Mesendoderm (in vitro differentiated cells): ENCODE data around the gene EXOG.

Experiments
- DNase-seq: peaks from one replicate; pipeline ENCODE4 v3.0.0; 2013
- H2AK5ac ChIP-seq: 2 replicates; pipeline ENCODE4 v1.6.1; 2013; ENCODE audit warnings: low read length, inconsistent platforms
- H2BK120ac ChIP-seq: 2 replicates; pipeline ENCODE4 v1.6.1; 2013; ENCODE audit warnings: low read depth, mild to moderate bottlenecking, low read length, moderate library complexity, mixed read lengths
- H2BK15ac ChIP-seq: replicated peaks from 2 replicates; pipeline ENCODE4 v1.6.1; 2013; ENCODE audit warnings: low read depth, mild to moderate bottlenecking, moderate library complexity
- H2BK5ac ChIP-seq: 2 replicates; pipeline ENCODE4 v1.6.1; 2013; ENCODE audit warnings: low read length, inconsistent platforms
- H3K18ac ChIP-seq: 2 replicates; pipeline ENCODE4 v1.6.1; 2013; ENCODE audit warnings: mild to moderate bottlenecking, low read length, mixed read lengths
- H3K23ac ChIP-seq: one replicate; pipeline ENCODE4 v1.6.1; 2013; ENCODE audit warnings: low read length
- H3K27ac ChIP-seq: 2 replicates; pipeline ENCODE4 v1.5.1; 2013; ENCODE audit warnings: low read depth, mild to moderate bottlenecking, inconsistent platforms, low read length, moderate library complexity
- H3K27me3 ChIP-seq: 2 replicates; pipeline ENCODE4 v1.6.1; 2013; ENCODE audit warnings: low read length, control low read depth, mild to moderate bottlenecking, inconsistent platforms; ENCODE audit not compliant: insufficient read depth, poor library complexity
- H3K36me3 ChIP-seq: 2 replicates; pipeline ENCODE4 v1.6.1; 2013; ENCODE audit warnings: low read length, inconsistent platforms; ENCODE audit not compliant: control insufficient read depth, insufficient read depth
- H3K4ac ChIP-seq: one replicate; pipeline ENCODE4 v1.6.1; 2013; ENCODE audit warnings: low read depth, mild to moderate bottlenecking, low read length, moderate library complexity
- H3K4me1 ChIP-seq: 2 replicates; pipeline ENCODE4 v1.6.1; 2013; ENCODE audit warnings: low read depth, low read length, inconsistent platforms; ENCODE audit not compliant: control insufficient read depth
- H3K4me2 ChIP-seq: 2 replicates; pipeline ENCODE4 v1.6.1; 2013; ENCODE audit warnings: low read length
- H3K4me3 ChIP-seq: 2 replicates; pipeline ENCODE4 v1.5.1; 2013; ENCODE audit warnings: mild to moderate bottlenecking, low read length
- H3K56ac ChIP-seq: one replicate; pipeline ENCODE4 v1.6.1; 2013; ENCODE audit warnings: low read length
- H3K79me1 ChIP-seq: 2 replicates; pipeline ENCODE4 v1.6.1; 2013; ENCODE audit warnings: low read length, inconsistent platforms
- H3K79me2 ChIP-seq: 2 replicates; pipeline ENCODE4 v1.6.1; 2013; ENCODE audit warnings: mild to moderate bottlenecking, low read length; ENCODE audit not compliant: control insufficient read depth, insufficient read depth
- H3K9ac ChIP-seq: 2 replicates; pipeline ENCODE4 v1.6.1; 2013; ENCODE audit warnings: low read length, inconsistent platforms
- H4K5ac ChIP-seq: one replicate; pipeline ENCODE4 v1.6.1; 2013; ENCODE audit warnings: low read length
- H4K8ac ChIP-seq: one replicate; pipeline ENCODE4 v1.6.1; 2013; ENCODE audit warnings: low read depth, mild to moderate bottlenecking, control low read depth, low read length, moderate library complexity
- WGBS: extraction: QIAGEN DNeasy Blood & Tissue Kit; methylation state at CpG from one replicate; pipeline ENCODE4 v1.1.7; 2013; ENCODE audit warnings: low lambda C conversion rate, missing lambda C conversion rate; ENCODE audit not compliant: insufficient coverage; ENCODE audit errors: extremely low coverage; 5-methylcytosine and 5-hydroxymethylcytosine counted together

Gene EXOG

DNA sequence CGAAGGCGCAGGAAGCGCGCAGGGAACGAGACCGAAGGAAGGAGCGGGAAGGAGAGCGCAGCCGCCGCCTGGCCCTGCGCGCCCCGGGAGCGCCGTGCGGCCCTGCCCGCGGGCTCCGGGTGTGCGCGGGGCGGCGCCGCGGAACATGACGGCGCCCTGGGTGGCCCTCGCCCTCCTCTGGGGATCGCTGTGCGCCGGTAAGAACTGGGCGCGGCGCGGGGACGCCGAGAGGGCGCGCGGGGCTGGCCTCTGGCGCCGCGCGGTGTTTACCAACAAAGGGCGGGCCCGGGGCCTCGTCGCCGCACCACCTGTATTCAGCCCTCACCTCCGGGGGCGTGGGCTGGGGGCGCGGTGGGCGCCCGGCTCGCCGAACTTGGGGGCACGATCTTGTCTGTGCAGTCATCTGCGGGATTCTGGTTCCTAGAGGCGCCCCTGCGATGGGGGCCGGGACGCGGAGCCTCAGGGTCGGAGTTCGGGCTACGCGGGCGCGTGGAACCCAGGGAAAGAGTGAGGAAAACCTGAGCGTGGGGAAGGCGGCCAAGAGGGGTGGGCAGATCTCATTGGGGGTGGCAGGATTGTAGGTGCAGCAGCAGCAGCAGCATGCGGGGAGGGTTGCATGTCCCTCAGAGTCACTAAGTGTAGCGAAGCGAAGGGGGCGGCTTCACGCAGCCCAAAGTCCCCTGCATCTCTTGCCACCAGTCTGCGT lies 41.8 kb upstream of the EXOG start:
- no CpG with 5 or more reads among the region's 78 CpGs for WGBS
- Histone ChIP-seq H3K18ac (peak overlapping the region; percentile 99), H3K56ac (peak overlapping the region; percentile 90), H2AK5ac (peak overlapping the region; percentile 31), H3K23ac (peak overlapping the region; percentile 94), H3K79me2 (peaks cover 49% of the 10 kb centered on the region), H3K27ac (peak overlapping the region; percentile 72), H4K5ac (no peak overlapping the region), H3K36me3 (no peaks in the 10 kb centered on the region), H3K4me2 (peak overlapping the region; percentile 71), H3K4ac (peak overlapping the region; percentile 100), H3K9ac (peak overlapping the region; percentile 77), H3K27me3 (no peaks in the 10 kb centered on the region), H3K4me1 (peaks cover 10% of the 10 kb centered on the region), H3K79me1 (peaks cover 15% of the 10 kb centered on the region), H3K4me3 (peak overlapping the region; percentile 63), H2BK120ac (peak overlapping the region; percentile 96), H2BK15ac (peak overlapping the region; percentile 37), H4K8ac (peak overlapping the region; percentile 87), H2BK5ac (peak overlapping the region; percentile 80)
- DNase-seq = peak; percentile 35

- H3K79me2 ChIP-seq = peaks cover 56% of the 10 kb centered on the region
- no peaks in the 10 kb centered on the region for H3K36me3 ChIP-seq
- no CpG with 5 or more reads among the region's 72 CpGs for WGBS
- peak overlapping the region; percentile 77 for H3K9ac ChIP-seq
- H3K4me2 ChIP-seq = peak overlapping the region; percentile 71
- peak overlapping the region; percentile 7 for H4K8ac ChIP-seq
- H3K4ac ChIP-seq = peak overlapping the region; percentile 85
- H3K27ac ChIP-seq = peak overlapping the region; percentile 72
- H3K27me3 ChIP-seq = no peaks in the 10 kb centered on the region
- H3K56ac ChIP-seq = peak overlapping the region; percentile 90
- no peak overlapping the region for H4K5ac ChIP-seq
- no peak overlapping the region for H2BK120ac ChIP-seq
- peak overlapping the region; percentile 31 for H2AK5ac ChIP-seq
- H2BK15ac ChIP-seq = no peak overlapping the region
- DNase-seq = peak; percentile 85
- H2BK5ac ChIP-seq = peak overlapping the region; percentile 51
- peaks cover 10% of the 10 kb centered on the region for H3K4me1 ChIP-seq
- peak overlapping the region; percentile 99 for H3K18ac ChIP-seq
- H3K4me3 ChIP-seq = peak overlapping the region; percentile 63
- peaks cover 18% of the 10 kb centered on the region for H3K79me1 ChIP-seq
- peak overlapping the region; percentile 73 for H3K23ac ChIP-seq
Observed at GRCh38 chr3:38454884-38455638, 41.1 kb upstream of the EXOG start.

- Histone ChIP-seq H4K5ac (no peak overlapping the region), H3K79me1 (peaks cover 22% of the 10 kb centered on the region), H2BK120ac (no peak overlapping the region), H2BK5ac (no peak overlapping the region), H2BK15ac (no peak overlapping the region), H3K36me3 (no peaks in the 10 kb centered on the region), H3K4ac (no peak overlapping the region), H4K8ac (no peak overlapping the region), H3K4me3 (peak overlapping the region; percentile 31), H3K27me3 (no peaks in the 10 kb centered on the region), H3K23ac (peak overlapping the region; percentile 73), H3K4me2 (peak overlapping the region; percentile 54), H3K18ac (no peak overlapping the region), H3K9ac (peak overlapping the region; percentile 71), H3K27ac (peak overlapping the region; percentile 5), H3K4me1 (peaks cover 10% of the 10 kb centered on the region), H3K79me2 (peaks cover 64% of the 10 kb centered on the region), H3K56ac (peak overlapping the region; percentile 85), H2AK5ac (no peak overlapping the region)
- DNase-seq = peak; percentile 87
- no CpG with 5 or more reads among the region's 15 CpGs for WGBS
Observed at GRCh38 chr3:38455639-38456430, 40.3 kb upstream of the EXOG start.

GRCh38 chr3:38457111-38458003 lies 38.8 kb upstream of the EXOG start:
- no peak overlapping the region for H2BK15ac ChIP-seq
- peak; percentile 45 for DNase-seq
- H2AK5ac ChIP-seq = no peak overlapping the region
- H3K36me3 ChIP-seq = no peaks in the 10 kb centered on the region
- H3K79me2 ChIP-seq = peaks cover 73% of the 10 kb centered on the region
- no peak overlapping the region for H4K8ac ChIP-seq
- H3K9ac ChIP-seq = no peak overlapping the region
- H3K79me1 ChIP-seq = peaks cover 27% of the 10 kb centered on the region
- H3K4me3 ChIP-seq = no peak overlapping the region
- H4K5ac ChIP-seq = no peak overlapping the region
- H3K4me1 ChIP-seq = peaks cover 10% of the 10 kb centered on the region
- H3K23ac ChIP-seq = no peak overlapping the region
- H3K27ac ChIP-seq = no peak overlapping the region
- H2BK5ac ChIP-seq = no peak overlapping the region
- H3K18ac ChIP-seq = no peak overlapping the region
- H3K4me2 ChIP-seq = no peak overlapping the region
- no peaks in the 10 kb centered on the region for H3K27me3 ChIP-seq
- WGBS = no CpG with 5 or more reads among the region's 9 CpGs
- no peak overlapping the region for H2BK120ac ChIP-seq
- no peak overlapping the region for H3K4ac ChIP-seq
- no peak overlapping the region for H3K56ac ChIP-seq
